K562 (cell line): ENCODE measurements around the gene UVRAG.

Experiments
- TEAD4 ChIP-seq, 2 experiments: sonication (generic) in 1 of 2; formaldehyde crosslinking in 1 of 2; IDR thresholded peaks; 2 replicates each; pipeline versions ENCODE4 v1.6.1 to v1.8.0; 2012 to 2022; ENCODE audit warnings: borderline replicate concordance in 1 of 2, inconsistent platforms in 1 of 2, low read length in 1 of 2, mild to moderate bottlenecking in 1 of 2, missing genetic modification reagents in 1 of 2
- TF ChIP-seq, protein P1 (sequence below): fragments of 450-650 bp; formaldehyde crosslinking; IDR thresholded peaks from 2 replicates; pipeline ENCODE4 v1.4.0; 2022; ENCODE audit warnings: missing genetic modification characterization
- TF ChIP-seq, protein P2 (sequence below): fragments of 450-650 bp; formaldehyde crosslinking; IDR thresholded peaks from 2 replicates; pipeline ENCODE4 v1.4.0; 2020; ENCODE audit warnings: mild to moderate bottlenecking, moderate library complexity

DNA sequence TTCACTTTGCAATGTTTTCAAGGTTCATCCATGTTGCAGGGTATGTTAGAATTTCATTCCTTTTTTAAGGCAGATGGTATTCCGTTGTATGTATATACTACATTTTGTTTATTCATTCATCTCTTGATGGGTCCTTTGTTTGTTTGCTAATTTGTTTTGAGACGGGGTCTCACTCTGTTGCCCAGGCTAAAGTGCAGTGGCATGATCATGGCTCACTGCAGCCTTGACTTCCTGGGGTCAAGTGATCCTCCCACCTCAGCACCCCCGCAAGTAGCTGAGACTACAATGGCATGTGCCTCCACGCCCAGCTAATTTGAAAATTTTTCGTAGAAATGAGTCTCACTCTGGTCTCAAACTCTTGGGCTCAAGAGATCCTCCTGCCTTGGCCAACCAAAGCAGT, 6.2 kb downstream of the UVRAG start:
- TF ChIP-seq, protein P1, sequence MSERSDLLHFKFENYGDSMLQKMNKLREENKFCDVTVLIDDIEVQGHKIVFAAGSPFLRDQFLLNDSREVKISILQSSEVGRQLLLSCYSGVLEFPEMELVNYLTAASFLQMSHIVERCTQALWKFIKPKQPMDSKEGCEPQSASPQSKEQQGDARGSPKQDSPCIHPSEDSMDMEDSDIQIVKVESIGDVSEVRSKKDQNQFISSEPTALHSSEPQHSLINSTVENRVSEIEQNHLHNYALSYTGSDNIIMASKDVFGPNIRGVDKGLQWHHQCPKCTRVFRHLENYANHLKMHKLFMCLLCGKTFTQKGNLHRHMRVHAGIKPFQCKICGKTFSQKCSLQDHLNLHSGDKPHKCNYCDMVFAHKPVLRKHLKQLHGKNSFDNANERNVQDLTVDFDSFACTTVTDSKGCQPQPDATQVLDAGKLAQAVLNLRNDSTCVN (CRISPR knock-in tag), result no peak
- TF ChIP-seq, protein P2, sequence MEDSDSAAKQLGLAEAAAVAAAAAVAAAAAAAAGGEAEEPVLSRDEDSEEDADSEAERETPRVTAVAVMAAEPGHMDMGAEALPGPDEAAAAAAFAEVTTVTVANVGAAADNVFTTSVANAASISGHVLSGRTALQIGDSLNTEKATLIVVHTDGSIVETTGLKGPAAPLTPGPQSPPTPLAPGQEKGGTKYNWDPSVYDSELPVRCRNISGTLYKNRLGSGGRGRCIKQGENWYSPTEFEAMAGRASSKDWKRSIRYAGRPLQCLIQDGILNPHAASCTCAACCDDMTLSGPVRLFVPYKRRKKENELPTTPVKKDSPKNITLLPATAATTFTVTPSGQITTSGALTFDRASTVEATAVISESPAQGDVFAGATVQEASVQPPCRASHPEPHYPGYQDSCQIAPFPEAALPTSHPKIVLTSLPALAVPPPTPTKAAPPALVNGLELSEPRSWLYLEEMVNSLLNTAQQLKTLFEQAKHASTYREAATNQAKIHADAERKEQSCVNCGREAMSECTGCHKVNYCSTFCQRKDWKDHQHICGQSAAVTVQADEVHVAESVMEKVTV (CRISPR knock-in tag), result no peak
- TF ChIP-seq TEAD4 (IDR thresholded peaks at IDR 0.05; ENCODE audit: low read length) (no peak), TEAD4 (CRISPR knock-in tag; IDR thresholded peaks at IDR 0.05; ENCODE audit: borderline replicate concordance) (no peak)
